DND-41 (cell line): ENCODE results near the gene PHF2.

Experiments
- CTCF ChIP-seq: IDR thresholded peaks from 2 replicates; pipeline ENCODE4 v1.5.1; 2012; ENCODE audit warnings: borderline replicate concordance, low read length, moderate library complexity, mild to moderate bottlenecking; ENCODE audit not compliant: poor library complexity, severe bottlenecking; ENCODE audit errors: extremely low read depth
- EZH2 ChIP-seq: IDR thresholded peaks from 3 replicates; pipeline ENCODE4 v1.6.1; 2012; ENCODE audit warnings: borderline replicate concordance, low read depth, mild to moderate bottlenecking, moderate library complexity, low read length, inconsistent platforms; ENCODE audit not compliant: severe bottlenecking

- TF ChIP-seq CTCF, result no peak
- TF ChIP-seq EZH2, result no peak
These were observed 98.4 kb downstream of the PHF2 start for GRCh38 chr9:93674580-93675335.
